Hematopoietic multipotent progenitor cell treated with erythropoietin and hydrocortisone succinate and interleukin-3 and kit ligand, for 15 days (in vitro differentiated cells): ENCODE measurements around the gene AGTPBP1.

Experiments
- DNase-seq: peaks from one replicate; pipeline ENCODE4 v3.0.0-alpha.2; 2015; ENCODE audit warnings: low spot score

AGTPBP1 gene

GRCh38 chr9:85534340-85534739, 207.4 kb downstream of the AGTPBP1 start:
- no peak for DNase-seq

DNA sequence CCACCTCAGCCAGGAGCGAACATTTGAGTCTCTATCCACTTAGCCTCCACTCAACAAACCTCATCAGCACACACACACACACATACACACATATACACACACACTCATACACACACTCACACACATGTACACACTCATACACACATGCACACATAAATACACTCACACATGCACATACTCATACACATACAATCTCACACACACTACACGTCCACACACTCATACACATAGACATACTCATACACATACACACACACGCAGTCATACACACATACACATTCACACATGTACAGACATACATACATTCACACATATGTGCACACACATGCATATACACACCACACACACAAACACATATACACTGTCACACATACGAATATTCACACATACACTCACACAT, 208.2 kb downstream of the AGTPBP1 start:
- DNase-seq, result no peak

DNA sequence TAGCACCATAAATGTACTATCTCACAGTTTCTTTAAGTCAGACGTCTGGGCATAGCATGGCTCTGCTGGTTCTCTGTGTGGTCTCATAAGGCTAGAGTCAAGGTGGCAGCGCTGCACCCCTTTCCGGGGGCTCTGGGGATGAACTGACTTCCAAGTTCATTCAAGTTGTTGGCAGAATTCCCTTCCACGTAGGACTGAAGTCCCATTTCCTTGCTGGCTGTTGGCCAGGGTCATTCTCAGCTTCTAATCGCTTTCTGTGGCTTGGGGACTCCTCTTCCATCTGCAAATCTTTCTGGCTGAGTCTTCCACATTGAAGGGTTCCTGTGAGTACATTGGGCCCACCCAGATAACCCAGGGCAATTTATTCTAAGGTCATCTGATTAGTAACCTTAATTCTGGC, 211.0 kb downstream of the AGTPBP1 start:
- no peak for DNase-seq

DNA sequence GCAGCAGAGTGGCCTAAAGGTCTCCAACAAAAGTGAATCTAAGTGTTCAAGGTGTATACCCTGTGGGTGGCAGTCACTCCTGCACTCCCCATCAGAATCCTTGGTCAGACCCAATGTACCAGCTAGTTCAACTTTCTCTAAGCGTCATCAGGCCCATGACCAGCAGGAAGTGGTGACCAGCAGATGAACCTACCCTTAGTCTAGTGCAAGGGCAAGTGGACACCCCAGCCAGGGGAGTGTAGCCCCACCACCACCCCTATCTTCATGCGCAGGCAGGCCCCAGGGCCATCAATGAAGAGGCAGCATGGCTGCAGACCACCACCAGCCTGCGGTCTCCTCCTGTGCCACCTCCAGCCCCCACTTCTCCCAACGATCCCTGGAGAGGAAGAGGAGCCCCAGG, 213.1 kb downstream of the AGTPBP1 start:
- no peak for DNase-seq

DNA sequence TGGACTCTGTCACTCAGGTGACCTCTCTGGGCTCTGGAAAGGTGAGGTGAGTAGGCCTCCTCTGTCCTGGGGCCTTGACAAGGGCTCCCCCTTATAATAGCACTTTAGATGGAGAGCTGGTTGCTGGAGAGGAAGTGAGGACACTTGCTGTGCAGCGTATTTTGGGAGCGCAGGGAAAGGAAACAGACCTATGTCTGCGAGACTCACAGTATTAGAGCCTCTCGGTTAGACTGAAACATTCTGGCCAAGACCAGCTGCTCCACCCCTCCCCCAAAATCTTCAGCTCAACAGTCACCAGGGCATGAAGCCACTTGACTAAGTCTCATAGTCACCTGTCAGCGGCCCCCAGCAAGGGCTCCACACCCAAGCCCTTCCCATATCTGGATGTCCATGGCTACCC, 213.6 kb downstream of the AGTPBP1 start:
- DNase-seq, result no peak

GRCh38 chr9:85527331-85528020, 214.3 kb downstream of the AGTPBP1 start:
- DNase-seq, result no peak

GRCh38 chr9:85524531-85524930, 217.2 kb downstream of the AGTPBP1 start:
- DNase-seq, result no peak

DNA sequence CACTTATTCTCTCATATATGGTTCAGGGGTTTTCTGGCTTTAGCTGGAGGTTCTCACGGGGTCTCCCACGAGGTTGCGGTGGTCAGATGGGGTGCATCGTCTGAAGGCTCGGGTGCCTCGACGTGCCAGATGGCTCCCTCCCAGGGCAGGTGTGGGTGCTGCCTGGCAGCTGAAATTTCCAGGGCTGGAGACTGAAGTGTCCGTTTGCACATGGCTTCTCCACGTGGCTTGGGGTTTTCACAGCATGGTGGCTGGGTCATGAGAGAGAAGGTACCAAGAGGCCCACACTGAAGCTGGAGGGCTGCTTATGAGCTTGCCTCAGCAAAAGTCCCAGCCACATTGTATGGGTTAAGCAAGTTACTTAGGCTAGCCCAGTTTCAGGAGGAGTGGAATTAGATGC, 218.6 kb downstream of the AGTPBP1 start:
- no peak for DNase-seq

GRCh38 chr9:85522459-85523092, 219.2 kb downstream of the AGTPBP1 start:
- DNase-seq, result no peak

- DNase-seq, result no peak
These were observed 220.2 kb downstream of the AGTPBP1 start for GRCh38 chr9:85521371-85522197.

- DNase-seq, result no peak
These were observed 224.6 kb downstream of the AGTPBP1 start for GRCh38 chr9:85516976-85517637.

DNA sequence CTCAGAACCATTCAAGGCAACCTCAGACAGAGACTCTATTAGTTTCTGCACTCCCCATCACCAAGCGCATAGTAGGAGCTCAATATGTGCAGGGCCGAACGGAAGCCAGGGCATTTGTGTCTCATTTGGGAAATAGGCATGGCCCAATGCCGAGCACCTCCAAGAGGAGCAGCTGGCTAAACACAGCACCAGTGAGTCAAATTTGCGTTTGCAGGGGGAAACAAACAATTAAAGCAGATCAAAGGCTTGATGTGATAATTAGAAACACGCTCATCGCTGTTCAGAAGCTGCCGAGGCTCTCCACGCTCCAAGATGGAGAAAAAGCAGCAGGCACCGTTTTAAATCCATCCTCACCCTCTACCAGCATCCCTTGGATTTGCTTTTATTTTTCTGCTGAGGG, 225.3 kb downstream of the AGTPBP1 start:
- no peak for DNase-seq

DNA sequence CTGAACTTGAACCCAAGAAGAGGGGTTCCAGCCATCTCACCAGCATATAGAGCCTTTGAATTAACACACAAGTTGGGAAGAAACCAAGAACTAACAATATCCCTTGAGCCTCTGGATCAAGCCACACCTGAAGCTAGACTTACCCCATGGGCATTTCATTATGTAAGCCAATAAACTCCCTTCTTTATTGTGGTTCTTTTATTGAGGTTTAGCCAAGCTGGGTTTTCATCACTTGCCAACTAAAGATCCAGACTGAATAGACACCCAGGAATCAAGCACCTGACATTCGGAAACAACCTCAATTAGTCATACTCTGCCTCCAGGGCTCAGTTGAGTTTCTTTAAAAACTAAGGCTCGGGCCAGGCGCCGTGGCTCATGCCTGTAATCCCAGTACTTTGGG, 226.7 kb downstream of the AGTPBP1 start:
- no peak for DNase-seq

DNA sequence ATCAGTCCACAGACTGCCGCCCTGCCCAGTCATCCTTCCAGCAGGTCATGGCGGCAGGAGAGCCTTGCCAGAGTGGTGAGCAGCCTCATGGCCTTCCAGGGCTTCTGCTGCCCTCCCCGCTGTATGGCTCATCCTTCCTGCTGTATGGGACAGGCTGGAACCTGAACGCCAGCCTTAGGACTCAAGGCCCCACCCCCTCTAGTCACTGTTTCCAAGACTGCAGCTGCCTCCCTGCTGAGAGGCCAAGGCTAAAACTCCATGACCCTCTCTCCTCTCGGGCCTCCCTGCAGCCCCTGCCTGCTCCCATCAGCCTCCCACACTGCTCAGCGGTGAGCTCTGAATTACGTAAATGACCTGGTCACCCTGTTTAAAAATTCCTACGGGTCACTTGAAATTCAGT, 227.5 kb downstream of the AGTPBP1 start:
- no peak for DNase-seq

DNA sequence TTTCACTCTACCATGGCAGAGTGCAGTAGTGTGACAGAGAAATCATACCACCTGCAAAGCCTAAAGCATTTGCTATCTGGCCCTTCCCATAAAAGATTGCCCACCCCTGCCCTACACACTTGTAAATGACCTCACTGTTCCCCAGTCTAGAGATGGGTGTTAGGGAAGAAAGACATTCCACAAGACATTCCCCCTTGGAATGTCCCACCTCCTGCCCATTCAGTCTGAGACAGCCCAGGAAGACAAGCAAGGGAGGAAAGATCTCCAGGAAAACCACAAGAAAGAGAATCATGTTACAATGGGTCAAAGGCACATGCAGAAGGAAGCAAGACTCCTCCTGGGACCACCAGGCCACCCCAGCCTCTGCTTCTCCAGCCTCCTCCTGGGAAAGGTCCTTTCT, 230.0 kb downstream of the AGTPBP1 start:
- DNase-seq, result no peak

- no peak for DNase-seq
These were observed 230.8 kb downstream of the AGTPBP1 start for GRCh38 chr9:85510830-85511504.

DNA sequence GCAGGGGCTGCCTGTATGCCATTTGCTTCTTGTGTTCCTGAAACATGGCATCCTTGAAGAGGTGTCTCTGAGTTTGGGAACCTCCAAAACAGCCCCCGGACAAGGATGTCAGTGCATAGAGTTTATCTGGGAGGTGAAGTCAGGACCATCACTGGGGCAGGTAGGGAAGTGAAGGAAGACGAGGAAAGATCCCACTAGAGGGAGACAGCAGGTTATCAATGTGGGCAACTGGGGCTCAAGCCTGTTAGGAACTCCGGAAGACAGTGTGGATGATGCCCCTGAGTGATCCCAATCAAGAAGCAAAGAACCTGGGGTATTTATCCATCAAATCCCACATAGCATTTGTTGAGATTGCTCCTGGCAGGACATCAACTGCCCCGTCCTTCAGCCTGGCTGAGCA, 233.1 kb downstream of the AGTPBP1 start:
- DNase-seq, result no peak

- DNase-seq, result no peak
These were observed 236.1 kb downstream of the AGTPBP1 start for GRCh38 chr9:85505612-85506011.

DNA sequence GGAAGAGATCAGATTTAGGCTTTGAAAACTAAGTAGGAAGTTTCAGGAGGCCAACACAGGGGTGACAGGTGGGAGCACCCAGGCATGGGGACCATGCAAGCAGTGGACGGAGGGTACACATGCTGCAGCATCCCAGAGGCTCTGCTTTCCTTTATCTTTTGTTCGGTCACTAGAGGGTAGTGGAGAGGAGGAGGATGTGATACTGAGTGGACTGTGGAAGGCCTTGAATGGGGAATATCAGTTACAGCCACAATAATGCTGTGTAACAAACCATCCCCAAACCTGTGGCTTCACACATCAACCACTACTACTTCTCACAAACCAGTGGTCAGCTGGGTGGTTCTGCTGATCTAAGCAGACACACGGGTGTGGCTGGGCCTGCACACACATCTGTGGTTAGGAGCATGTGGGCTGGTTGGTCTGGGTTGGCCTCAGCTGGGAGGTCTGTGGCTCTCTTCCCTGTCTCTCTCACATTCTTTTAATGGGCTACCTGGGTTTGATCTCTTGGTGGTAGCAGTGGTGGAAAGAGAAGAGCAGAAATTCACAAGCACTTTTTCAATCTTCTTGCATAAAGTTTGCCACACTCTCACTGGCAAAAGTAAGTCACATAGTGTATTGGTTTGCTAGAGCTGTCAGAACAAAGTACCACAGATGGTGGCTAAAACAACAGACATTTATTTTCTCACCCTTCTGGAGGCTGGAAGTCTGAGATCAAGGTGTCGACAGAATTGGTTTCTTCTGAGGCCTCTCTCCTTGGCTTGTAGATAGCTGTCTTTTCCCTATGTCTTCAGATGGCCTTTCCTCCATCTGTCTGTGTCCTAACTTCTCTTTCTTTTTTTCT, 238.7 kb downstream of the AGTPBP1 start:
- no peak for DNase-seq

DNA sequence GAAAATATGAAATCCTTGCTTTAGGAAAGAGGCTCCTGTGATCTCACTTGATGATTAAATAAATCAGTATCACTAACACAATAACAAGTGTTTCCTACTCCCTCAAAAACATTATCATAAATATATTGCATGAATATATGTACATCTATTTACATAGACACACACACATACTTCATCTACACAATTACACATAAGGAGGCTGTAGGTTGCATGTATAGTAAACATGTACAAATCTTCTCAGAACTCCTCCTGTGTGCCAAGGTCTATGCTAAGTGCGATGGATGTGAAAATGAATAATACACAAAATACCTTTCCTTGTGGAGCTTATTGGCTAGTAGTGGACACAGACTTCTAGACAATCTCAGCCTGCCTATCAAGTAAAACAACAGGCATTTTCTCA, 239.9 kb downstream of the AGTPBP1 start:
- no peak for DNase-seq

DNA sequence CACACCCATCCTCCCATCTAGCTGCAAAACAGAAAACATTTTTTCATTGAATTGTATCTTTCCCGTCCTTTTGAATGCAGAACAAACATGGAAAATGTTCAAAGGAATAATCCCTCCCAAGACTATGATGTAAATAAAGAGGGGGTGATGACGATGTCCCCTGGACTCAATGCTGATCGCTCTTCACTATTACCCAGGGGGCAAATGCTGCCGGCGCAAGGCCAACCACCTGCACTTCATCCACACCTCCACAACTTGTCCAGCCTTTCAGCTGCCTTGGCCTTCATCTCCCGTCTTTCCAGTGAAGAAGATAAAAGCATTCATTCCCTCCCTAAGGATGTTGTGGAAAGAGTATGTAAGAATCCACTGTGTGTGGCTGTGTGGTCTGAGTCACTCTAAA, 240.3 kb downstream of the AGTPBP1 start:
- no peak for DNase-seq
